H9 (cell line): ENCODE data around the gene EEF1A1. TPM values are rescaled to one million over a fixed set of nuclear protein-coding genes. Genes with fewer than 3 reads are reported as not detected.

Source experiments
- DNase-seq: peaks from one replicate; pipeline ENCODE4 v3.0.0-alpha.2; 2017
- H2AFZ ChIP-seq: one replicate; pipeline ENCODE4 v1.6.1; 2013; ENCODE audit warnings: mild to moderate bottlenecking, low read length, control low read depth, moderate library complexity
- H2AK5ac ChIP-seq: 2 replicates; pipeline ENCODE4 v1.6.1; 2013; ENCODE audit warnings: low read length, control low read depth, mixed read lengths; ENCODE audit not compliant: insufficient read length
- H2BK120ac ChIP-seq: one replicate; pipeline ENCODE4 v1.6.1; 2013; ENCODE audit warnings: low read depth, mild to moderate bottlenecking, low read length, control low read depth, inconsistent platforms; ENCODE audit not compliant: poor library complexity, severe bottlenecking
- H2BK12ac ChIP-seq: 2 replicates; pipeline ENCODE4 v1.6.1; 2013; ENCODE audit warnings: low read length, control low read depth, mixed read lengths, low read depth; ENCODE audit not compliant: insufficient read length
- H2BK15ac ChIP-seq: 2 replicates; pipeline ENCODE4 v1.6.1; 2013; ENCODE audit warnings: low read depth, low read length, control low read depth
- H2BK20ac ChIP-seq: one replicate; pipeline ENCODE4 v1.6.1; 2013; ENCODE audit warnings: low read depth, mild to moderate bottlenecking, low read length, control low read depth, inconsistent platforms; ENCODE audit not compliant: poor library complexity, severe bottlenecking
- H2BK5ac ChIP-seq: 2 replicates; pipeline ENCODE4 v1.6.1; 2013; ENCODE audit warnings: low read length, control low read depth, mixed read lengths; ENCODE audit not compliant: insufficient read length
- H3K14ac ChIP-seq: 2 replicates; pipeline ENCODE4 v1.6.1; 2013; ENCODE audit warnings: low read length, control low read depth; ENCODE audit not compliant: insufficient read depth
- H3K18ac ChIP-seq: 2 replicates; pipeline ENCODE4 v1.6.1; 2013; ENCODE audit warnings: low read depth, mild to moderate bottlenecking, mixed read lengths, low read length, control low read depth; ENCODE audit not compliant: insufficient read length
- H3K23ac ChIP-seq: 2 replicates; pipeline ENCODE4 v1.6.1; 2013; ENCODE audit warnings: low read length, control low read depth, mixed read lengths, low read depth; ENCODE audit not compliant: insufficient read length
- H3K23me2 ChIP-seq: 2 replicates; pipeline ENCODE4 v1.6.1; 2013; ENCODE audit warnings: low read depth, mild to moderate bottlenecking, mixed read lengths, low read length, control low read depth; ENCODE audit not compliant: insufficient read length, poor library complexity, severe bottlenecking
- H3K27ac ChIP-seq: 2 replicates; pipeline ENCODE4 v1.5.1; 2013; ENCODE audit warnings: low read length, control low read depth, mixed read lengths, low read depth; ENCODE audit not compliant: insufficient read length
- H3K27me3 ChIP-seq: 2 replicates; pipeline ENCODE4 v1.6.1; 2013; ENCODE audit warnings: low read length, control low read depth, inconsistent platforms; ENCODE audit not compliant: insufficient read depth
- H3K4ac ChIP-seq: 2 replicates; pipeline ENCODE4 v1.6.1; 2013; ENCODE audit warnings: low read depth, mild to moderate bottlenecking, control low read depth, inconsistent platforms, low read length, moderate library complexity
- H3K4me1 ChIP-seq: 2 replicates; pipeline ENCODE4 v1.6.1; 2013; ENCODE audit warnings: low read length, control low read depth, inconsistent platforms; ENCODE audit not compliant: insufficient read depth
- H3K4me2 ChIP-seq: 2 replicates; pipeline ENCODE4 v1.6.1; 2013; ENCODE audit warnings: low read length, control low read depth, mixed read lengths; ENCODE audit not compliant: insufficient read length, insufficient read depth
- H3K56ac ChIP-seq: 2 replicates; pipeline ENCODE4 v1.6.1; 2013; ENCODE audit warnings: low read depth, mild to moderate bottlenecking, mixed read lengths, low read length, control low read depth; ENCODE audit not compliant: insufficient read length
- H3K79me1 ChIP-seq: 2 replicates; pipeline ENCODE4 v1.6.1; 2013; ENCODE audit warnings: low read depth, mild to moderate bottlenecking, moderate library complexity, low read length, control low read depth, inconsistent platforms; ENCODE audit not compliant: insufficient read depth, poor library complexity, severe bottlenecking
- H3K79me2 ChIP-seq: 2 replicates; pipeline ENCODE4 v1.6.1; 2013; ENCODE audit warnings: low read length, control low read depth, inconsistent platforms; ENCODE audit not compliant: insufficient read depth
- H3K9ac ChIP-seq: 2 replicates; pipeline ENCODE4 v1.6.1; 2013; ENCODE audit warnings: low read length, control low read depth, mixed read lengths; ENCODE audit not compliant: insufficient read length; ENCODE audit errors: extremely low read depth
- H3K9me3 ChIP-seq: one replicate; pipeline ENCODE4 v1.6.1; 2013; ENCODE audit warnings: low read depth, low read length, inconsistent platforms; ENCODE audit not compliant: control insufficient read depth
- H3T11ph ChIP-seq: one replicate; pipeline ENCODE4 v1.6.1; 2013; ENCODE audit warnings: mild to moderate bottlenecking, low read length, control low read depth, inconsistent platforms
- H4K20me1 ChIP-seq: one replicate; pipeline ENCODE4 v1.6.1; 2013; ENCODE audit not compliant: control insufficient read depth, insufficient read length, insufficient read depth
- H4K5ac ChIP-seq: 2 replicates; pipeline ENCODE4 v1.6.1; 2013; ENCODE audit warnings: low read depth, mild to moderate bottlenecking, mixed read lengths, low read length, control low read depth; ENCODE audit not compliant: insufficient read length
- H4K8ac ChIP-seq: replicated peaks from 2 replicates; pipeline ENCODE4 v1.6.1; 2013; ENCODE audit warnings: low read length, control low read depth, mixed read lengths, low read depth; ENCODE audit not compliant: insufficient read length
- H4K91ac ChIP-seq: 2 replicates; pipeline ENCODE4 v1.6.1; 2013; ENCODE audit warnings: low read depth, mild to moderate bottlenecking, moderate library complexity, mixed read lengths, low read length, control low read depth; ENCODE audit not compliant: insufficient read length
- H3K27ac Mint-ChIP-seq, 3 experiments: 2 replicates in 2 of 3; 3 replicates in 1 of 3; pipeline ENCODE4 v1.8.0; 2020 to 2021; ENCODE audit warnings: mixed read lengths in 3 of 3, mild to moderate bottlenecking in 1 of 3, moderate library complexity in 1 of 3
- H3K27me3 Mint-ChIP-seq: 2 replicates; pipeline ENCODE4 v1.8.0; 2021; ENCODE audit warnings: low read depth, mild to moderate bottlenecking, moderate library complexity, mixed read lengths
- H3K36me3 Mint-ChIP-seq, 3 experiments: 2 replicates in 2 of 3; 3 replicates in 1 of 3; pipeline ENCODE4 v1.8.0; 2020 to 2021; ENCODE audit warnings: low read depth in 3 of 3, mixed read lengths in 3 of 3; ENCODE audit not compliant: insufficient read depth in 1 of 3
- H3K4me1 Mint-ChIP-seq, 2 experiments: 2 replicates each; pipeline ENCODE4 v1.8.0; 2020; ENCODE audit warnings: mixed read lengths in 2 of 2
- H3K4me3 Mint-ChIP-seq, 2 experiments: 2 replicates in 1 of 2; 3 replicates in 1 of 2; pipeline ENCODE4 v1.8.0; 2020 to 2021; ENCODE audit warnings: mild to moderate bottlenecking in 2 of 2, mixed read lengths in 2 of 2, moderate library complexity in 1 of 2
- H3K9me3 Mint-ChIP-seq, 2 experiments: 2 replicates in 1 of 2; 3 replicates in 1 of 2; pipeline ENCODE4 v1.8.0; 2020; ENCODE audit warnings: mild to moderate bottlenecking in 2 of 2, mixed read lengths in 2 of 2, moderate library complexity in 1 of 2
- CTCF ChIP-seq: fragments of 200-600 bp; sonication (generic); conservative IDR thresholded peaks from 3 replicates; pipeline ENCODE4 v1.8.0; 2021; ENCODE audit warnings: antibody characterized with exemption, mild to moderate bottlenecking
- WGBS: extraction: QIAGEN DNeasy Blood & Tissue Kit; methylation state at CpG from one replicate; pipeline ENCODE4 v1.1.7; 2013; ENCODE audit warnings: missing lambda C conversion rate, low lambda C conversion rate, mixed read lengths; ENCODE audit not compliant: insufficient read length; ENCODE audit errors: extremely low coverage; 5-methylcytosine and 5-hydroxymethylcytosine counted together
- total RNA-seq: library from RNA; stranded (reverse); gene quantifications from 2 replicates; pipeline ENCODE4 v1.2.1, GENCODE V29; 2021

EEF1A1 gene
- total RNA-seq, 1 experiment from 2014 or later = 13,057 TPM

- H3K27ac Mint-ChIP-seq = peak overlapping the region in 1 of 3 experiments; percentile 53; a peak in 1 of 7 replicates
- Histone ChIP-seq H3K9me3 (no peaks in the 10 kb centered on the region), H3K9ac (no peak overlapping the region), H2BK5ac (no peak overlapping the region), H3K27me3 (no peaks in the 10 kb centered on the region), H3T11ph (no peak overlapping the region), H4K91ac (no peak overlapping the region), H3K23ac (no peak overlapping the region), H2AFZ (no peak overlapping the region), H3K18ac (peak overlapping the region; percentile 72), H3K79me1 (no peaks in the 10 kb centered on the region), H4K20me1 (no peaks in the 10 kb centered on the region), H3K79me2 (peaks cover 10% of the 10 kb centered on the region; the same call in 1 of the 2 replicates), H2AK5ac (no peak overlapping the region), H3K4ac (no peak overlapping the region; the same call in 1 of the 2 replicates), H3K4me1 (no peaks in the 10 kb centered on the region), H2BK120ac (no peak overlapping the region), H3K56ac (no peak overlapping the region), H2BK12ac (no peak overlapping the region), H3K27ac (no peak overlapping the region), H4K8ac (no peak overlapping the region), H3K4me2 (peak overlapping the region; percentile 11), H3K23me2 (peaks cover 3% of the 10 kb centered on the region), H2BK15ac (no peak overlapping the region), H3K14ac (peak overlapping the region; percentile 92; the same call in 1 of the 2 replicates), H2BK20ac (no peak overlapping the region), H4K5ac (no peak overlapping the region)
- peaks cover 10 to 24% of the 10 kb centered on the region in 2 experiments for H3K4me1 Mint-ChIP-seq
- WGBS = no CpG with 5 or more reads among the region's 50 CpGs
- DNase-seq = peak; percentile 66
- peaks cover 12% of the 10 kb centered on the region for H3K27me3 Mint-ChIP-seq
- peaks cover 25% of the 10 kb centered on the region in 3 experiments for H3K36me3 Mint-ChIP-seq
- H3K9me3 Mint-ChIP-seq = peaks cover 14 to 16% of the 10 kb centered on the region in 2 experiments
- H3K4me3 Mint-ChIP-seq = peak overlapping the region; percentile 46 to 57; a peak in 3 of 5 replicates
- no peak for TF ChIP-seq CTCF
These were observed 2.7 kb upstream of the EEF1A1 start for GRCh38 chr6:73523434-73524123.
